A673 (cell line): Measurements from ENCODE around the gene STXBP5. TPM values are rescaled to one million over a fixed set of nuclear protein-coding genes. Genes with fewer than 3 reads are reported as not detected.

Experiments used
- BruUV-seq: library from RNA; stranded (reverse); fragments of 400-500 nt; replicated peaks from 2 replicates; lab custom pipeline; 2021; lab: Mats Ljungman, UMichigan
- CTCF ChIA-PET: fragments of 300-600 bp; sonication (Branson Sonifier 250); formaldehyde crosslinking; loops from one replicate; lab custom pipeline; 2022; ENCODE audit warnings: antibody characterized with exemption; lab: Charles Lee
- POLR2A ChIA-PET: fragments of 300-600 bp; sonication (Branson Sonifier 250); formaldehyde crosslinking; loops from one replicate; lab custom pipeline; 2022; ENCODE audit warnings: antibody characterized with exemption; ENCODE audit not compliant: low non-redundant PET; lab: Charles Lee
- DNase-seq: peaks from one replicate; pipeline ENCODE4 v3.0.0-alpha.2; 2015; ENCODE audit warnings: low spot score
- H3K27ac ChIP-seq: fragments of 200-600 bp; sonication (generic); 2 replicates; pipeline ENCODE4 v1.5.1; 2016; ENCODE audit warnings: mixed run types, low read depth, mild to moderate bottlenecking, mixed read lengths, antibody characterized with exemption, low read length; ENCODE audit not compliant: poor library complexity, severe bottlenecking
- H3K27me3 ChIP-seq: fragments of 200-600 bp; sonication (generic); replicated peaks from 2 replicates; pipeline ENCODE4 v1.6.1; 2017; ENCODE audit warnings: mixed run types, low read depth, mild to moderate bottlenecking, mixed read lengths, antibody characterized with exemption, low read length; ENCODE audit not compliant: insufficient read depth, poor library complexity
- H3K36me3 ChIP-seq: fragments of 200-600 bp; sonication (generic); 2 replicates; pipeline ENCODE4 v1.6.1; 2016; ENCODE audit warnings: mixed run types, mild to moderate bottlenecking, mixed read lengths, antibody characterized with exemption, low read length; ENCODE audit not compliant: insufficient read depth, poor library complexity, severe bottlenecking
- H3K4me1 ChIP-seq: fragments of 200-600 bp; sonication (generic); 2 replicates; pipeline ENCODE4 v1.6.1; 2017; ENCODE audit warnings: mixed run types, mild to moderate bottlenecking, mixed read lengths, antibody characterized with exemption, low read length; ENCODE audit not compliant: insufficient read depth, poor library complexity, severe bottlenecking
- H3K4me3 ChIP-seq: fragments of 200-600 bp; sonication (generic); 2 replicates; pipeline ENCODE4 v1.5.1; 2016; ENCODE audit warnings: low read depth, mixed run types, mild to moderate bottlenecking, mixed read lengths, low read length; ENCODE audit not compliant: poor library complexity, severe bottlenecking
- H3K9me3 ChIP-seq: fragments of 200-600 bp; sonication (generic); 2 replicates; pipeline ENCODE4 v1.6.1; 2016; ENCODE audit warnings: mixed run types, low read depth, mild to moderate bottlenecking, mixed read lengths, antibody characterized with exemption, low read length; ENCODE audit not compliant: poor library complexity, severe bottlenecking
- CTCF ChIP-seq: fragments of 300-800, 200-600 bp; sonication (generic); conservative IDR thresholded peaks from 2 replicates; pipeline ENCODE4 v1.5.1; 2017; ENCODE audit warnings: low read depth, mild to moderate bottlenecking, antibody characterized with exemption, low read length, moderate library complexity, mixed read lengths
- EZH2 ChIP-seq: fragments of 200-600 bp; sonication (generic); IDR thresholded peaks from 2 replicates; pipeline ENCODE4 v1.6.1; 2017; ENCODE audit warnings: borderline replicate concordance, low read depth, mild to moderate bottlenecking, mixed read lengths, antibody characterized with exemption, low read length; ENCODE audit not compliant: poor library complexity, severe bottlenecking
- intact Hi-C: fragments of 100-400 bp; cut with micrococcal nuclease; formaldehyde crosslinking; loops from one replicate; pipeline ENCODE4 v1.10.0; 2022; ENCODE audit not compliant: unreplicated experiment
- total RNA-seq: library from RNA; stranded (reverse); gene quantifications from 2 replicates; pipeline ENCODE4 v1.2.3, GENCODE V29; 2021

Gene STXBP5
- total RNA-seq, 1 experiment from 2014 or later = 14.5 TPM

GRCh38 chr6:147260091-147260490 is 55.9 kb downstream of the STXBP5 start:
- ChIA-PET POLR2A (no interaction called here), CTCF (no interaction called here)
- DNase-seq = no peak
- TF ChIP-seq EZH2 = no peak
- no peak for TF ChIP-seq CTCF
- intact Hi-C loops = no loop called here
- Histone ChIP-seq H3K27ac (no peak overlapping the region), H3K36me3 (no peaks in the 10 kb centered on the region), H3K9me3 (no peaks in the 10 kb centered on the region), H3K4me3 (no peak overlapping the region), H3K27me3 (no peaks in the 10 kb centered on the region), H3K4me1 (no peaks in the 10 kb centered on the region)
- no TSS peak for BruUV-seq

GRCh38 chr6:147262946-147263345 is 58.7 kb downstream of the STXBP5 start:
- no peak overlapping the region for H3K27ac ChIP-seq
- CTCF ChIA-PET = no interaction called here

GRCh38 chr6:147266821-147267220 is 62.6 kb downstream of the STXBP5 start:
- Histone ChIP-seq H3K27me3 (no peaks in the 10 kb centered on the region), H3K36me3 (no peaks in the 10 kb centered on the region), H3K4me3 (no peak overlapping the region), H3K4me1 (no peaks in the 10 kb centered on the region), H3K9me3 (no peaks in the 10 kb centered on the region), H3K27ac (no peak overlapping the region)
- POLR2A ChIA-PET = no interaction called here
- CTCF ChIA-PET = no interaction called here
- intact Hi-C loops = no loop called here
- DNase-seq = no peak
- BruUV-seq = no TSS peak
- TF ChIP-seq EZH2 (no peak), CTCF (no peak)

More at GRCh38 chr6:147262946-147263345, 58.7 kb downstream of the STXBP5 start:
- Histone ChIP-seq H3K36me3 (no peaks in the 10 kb centered on the region), H3K9me3 (no peaks in the 10 kb centered on the region), H3K4me3 (no peak overlapping the region), H3K4me1 (no peaks in the 10 kb centered on the region), H3K27me3 (no peaks in the 10 kb centered on the region)
- no peak for TF ChIP-seq EZH2
- POLR2A ChIA-PET = no interaction called here
- intact Hi-C loops = no loop called here
- no TSS peak for BruUV-seq
- no peak for DNase-seq

- no TSS peak for BruUV-seq
- Histone ChIP-seq H3K36me3 (no peaks in the 10 kb centered on the region), H3K4me1 (no peaks in the 10 kb centered on the region), H3K4me3 (no peak overlapping the region), H3K27me3 (no peaks in the 10 kb centered on the region), H3K9me3 (no peaks in the 10 kb centered on the region), H3K27ac (no peak overlapping the region)
- TF ChIP-seq CTCF (no peak), EZH2 (no peak)
- ChIA-PET CTCF (no interaction called here), POLR2A (no interaction called here)
- DNase-seq = no peak
- intact Hi-C loops = no loop called here
Measured at GRCh38 chr6:147267658-147268057, 63.4 kb downstream of the STXBP5 start.
